ENCODE results near the gene R3HDM1. TPM values are rescaled to one million over a fixed set of nuclear protein-coding genes. Genes with fewer than 3 reads are reported as not detected.
A peak's percentile ranks its signal among the peaks of the same experiment; 100 is the strongest.
"Not testable (repeated sequence)": the region's sequence is repeated elsewhere in the genome, so short reads cannot be mapped to it uniquely, and the experiment has no call there.

The R3HDM1 gene
- total RNA-seq, 2 experiments from 2014 or later, result 66.5 to 75.8 TPM

DNA sequence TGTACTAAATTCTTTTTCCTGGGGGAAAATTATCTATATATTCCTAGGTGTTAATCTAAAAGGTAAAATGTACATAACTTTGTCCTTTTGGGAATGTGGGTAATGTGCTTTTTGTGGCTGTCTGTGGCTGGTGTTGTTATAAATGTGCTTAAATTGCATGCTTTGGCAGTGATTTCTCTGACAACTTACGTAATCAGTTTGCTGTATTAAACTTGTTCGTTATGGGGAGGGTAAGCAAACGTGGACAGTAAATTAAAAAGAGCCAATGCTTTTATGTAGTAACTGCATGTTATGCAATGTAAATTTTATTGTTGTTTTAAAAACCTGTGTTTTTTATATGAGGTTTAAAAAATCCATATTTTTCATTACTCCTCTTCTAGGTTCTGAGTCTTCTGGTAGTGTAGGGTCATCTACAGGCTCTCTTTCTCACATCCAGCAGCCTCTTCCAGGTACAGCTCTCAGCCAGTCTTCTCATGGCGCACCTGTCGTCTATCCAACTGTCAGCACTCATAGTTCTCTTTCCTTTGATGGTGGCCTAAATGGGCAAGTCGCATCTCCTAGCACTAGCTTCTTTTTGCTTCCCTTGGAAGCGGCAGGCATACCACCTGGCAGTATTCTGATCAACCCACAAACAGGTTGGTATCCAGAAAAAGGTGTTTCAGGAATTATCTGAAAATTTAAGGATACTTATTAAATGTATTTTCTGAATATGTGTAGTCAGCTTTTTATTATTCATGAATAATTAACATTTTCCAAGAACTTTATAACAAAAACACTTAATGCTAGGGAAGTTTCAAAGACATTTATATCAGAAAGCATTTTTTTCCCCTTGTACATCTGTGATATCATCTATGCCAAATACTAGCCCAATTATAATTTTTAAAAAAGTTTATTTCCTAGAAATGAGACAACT is 110.1 kb downstream of the R3HDM1 start:
- Mint-ChIP-seq H3K27me3 (no peaks in the 10 kb centered on the region), H3K4me1 (ENCODE audit: low read depth) (peaks cover 10% of the 10 kb centered on the region), H3K4me3 (no peak overlapping the region), H3K9me3 (no peaks in the 10 kb centered on the region), H3K36me3 (ENCODE audit: low read depth) (peaks cover 31% of the 10 kb centered on the region), H3K27ac (no peak overlapping the region)
- CTCF ChIA-PET, result interaction anchor here (0.6 to 1.2 kb wide), 4 partner anchors 9 to 97 kb away, joined by 3 to 4 read pairs (median 4); no protein-coding TSS in a partner anchor
- ATAC-seq (no peak), DNase-seq (no peak)
- intact Hi-C loops (cut with micrococcal nuclease), result no loop called here
- TF ChIP-seq CTCF (IDR thresholded peaks at IDR 0.05), result no peak
- POLR2A ChIA-PET, result no interaction called here

DNA sequence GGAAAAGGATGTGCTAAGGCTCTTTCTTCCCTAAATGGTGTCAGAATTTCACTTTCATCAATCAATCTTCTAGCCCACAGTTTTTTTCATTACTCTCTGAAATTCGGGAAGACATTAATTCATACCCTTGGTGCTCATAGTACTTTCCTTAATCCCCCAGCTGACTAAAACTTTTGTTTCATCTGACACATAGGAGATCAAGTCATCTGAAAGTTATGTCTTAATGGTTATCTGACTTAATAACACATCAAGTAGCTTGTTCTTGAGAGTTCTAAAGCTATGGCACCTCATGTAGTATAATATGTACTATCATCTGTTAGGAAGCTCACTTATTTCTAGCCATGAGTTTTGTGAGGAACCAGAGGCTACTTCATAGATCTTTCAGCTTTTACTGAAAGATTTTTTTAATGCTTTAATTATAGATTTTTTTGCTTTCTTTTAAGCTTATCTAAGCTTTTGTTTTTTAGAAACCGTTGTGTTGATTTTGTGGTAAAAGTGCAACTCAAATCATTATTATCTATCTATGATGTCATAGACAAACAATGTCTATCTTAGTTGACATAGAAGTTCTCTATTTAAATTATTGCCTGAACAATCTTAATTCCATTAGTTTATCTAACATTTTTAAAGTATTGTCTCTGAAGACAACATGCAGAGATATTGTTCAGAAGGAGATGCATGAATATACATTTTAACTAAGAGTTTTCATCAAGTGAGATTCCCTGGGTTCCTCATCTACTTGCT is 116.7 kb downstream of the R3HDM1 start:
- POLR2A ChIA-PET, result interaction anchor here (0.6 kb wide), 1 partner anchor 117 kb away, joined by 3 read pairs; the partner anchor contains the start of gene ZRANB3
- intact Hi-C loops (cut with micrococcal nuclease), result no loop called here
- H3K27ac Mint-ChIP-seq, result no peak overlapping the region

DNA sequence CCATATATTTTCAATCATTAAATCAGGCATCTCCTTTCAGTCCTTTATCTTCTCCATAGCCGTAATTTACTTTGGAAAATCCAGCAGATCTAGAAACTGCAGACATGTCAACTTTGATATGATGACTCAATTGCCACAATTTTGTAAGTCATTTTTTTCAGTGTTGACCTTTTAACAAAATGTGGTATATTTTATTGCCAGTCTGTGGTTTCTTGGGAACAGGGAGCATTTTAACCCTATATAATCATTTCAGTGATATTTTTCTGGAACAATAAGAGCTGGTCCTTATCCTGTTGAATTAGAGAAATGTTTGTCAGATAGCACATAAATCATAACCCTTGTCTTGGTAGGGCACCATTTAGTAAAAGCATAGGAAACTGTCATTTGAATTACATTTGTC is 119.4 kb downstream of the R3HDM1 start:
- no peak for TF ChIP-seq CTCF (IDR thresholded peaks at IDR 0.05)
- Mint-ChIP-seq H3K4me3 (no peak overlapping the region), H3K4me1 (ENCODE audit: low read depth) (peaks cover 21% of the 10 kb centered on the region), H3K36me3 (ENCODE audit: low read depth) (peaks cover 51% of the 10 kb centered on the region), H3K9me3 (no peaks in the 10 kb centered on the region), H3K27me3 (no peaks in the 10 kb centered on the region), H3K27ac (no peak overlapping the region)
- intact Hi-C loops (cut with micrococcal nuclease), result no loop called here
- ChIA-PET CTCF (no interaction called here), POLR2A (no interaction called here)
- no peak for DNase-seq
- ATAC-seq, result no peak

More for the DNA sequence above, 116.7 kb downstream of the R3HDM1 start:
- no peak overlapping the region for H3K4me3 Mint-ChIP-seq
- CTCF ChIA-PET, result interaction anchor here (1.2 kb wide), 1 partner anchor 62 kb away, joined by 4 read pairs; no protein-coding TSS in a partner anchor
- peaks cover 21% of the 10 kb centered on the region for H3K4me1 Mint-ChIP-seq (ENCODE audit: low read depth)
- ATAC-seq (no peak), DNase-seq (no peak)
- H3K9me3 Mint-ChIP-seq, result no peaks in the 10 kb centered on the region
- peaks cover 40% of the 10 kb centered on the region for H3K36me3 Mint-ChIP-seq (ENCODE audit: low read depth)
- TF ChIP-seq CTCF (IDR thresholded peaks at IDR 0.05), result no peak
- no peaks in the 10 kb centered on the region for H3K27me3 Mint-ChIP-seq

GRCh38 chr2:135651717-135652116 is 120.4 kb downstream of the R3HDM1 start:
- Mint-ChIP-seq H3K4me3 (no peak overlapping the region), H3K27ac (peak overlapping the region; percentile 72), H3K27me3 (no peaks in the 10 kb centered on the region), H3K36me3 (ENCODE audit: low read depth) (peaks cover 56% of the 10 kb centered on the region), H3K9me3 (no peaks in the 10 kb centered on the region), H3K4me1 (ENCODE audit: low read depth) (peaks cover 21% of the 10 kb centered on the region)
- DNase-seq (peak; percentile 37), ATAC-seq (peak; percentile 39)
- ChIA-PET POLR2A (no interaction called here), CTCF (interaction anchor here (1.7 kb wide), 1 partner anchor 77 kb away, joined by 4 read pairs; no protein-coding TSS in a partner anchor)
- intact Hi-C loops (cut with micrococcal nuclease), result no loop called here
- no peak for TF ChIP-seq CTCF (IDR thresholded peaks at IDR 0.05)

DNA sequence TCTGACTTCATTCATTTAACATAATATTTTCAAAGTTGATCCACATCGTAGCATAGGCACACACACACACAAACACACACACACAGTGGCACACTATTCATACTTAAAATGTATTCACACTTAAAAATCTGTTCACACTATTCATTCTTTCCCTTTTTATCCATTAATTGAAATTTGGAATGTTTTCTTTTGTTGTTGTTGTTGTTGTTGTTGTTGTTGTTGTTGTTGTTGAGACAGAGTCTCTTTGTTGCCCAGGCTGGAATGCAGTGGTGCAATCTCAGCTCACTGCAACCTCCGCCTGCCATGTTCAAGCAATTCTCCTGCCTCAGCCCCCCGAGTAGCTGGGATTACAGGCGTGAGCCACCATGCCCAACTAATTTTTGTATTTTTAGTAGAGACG is 123.0 kb downstream of the R3HDM1 start:
- H3K27ac Mint-ChIP-seq; ATAC-seq; DNase-seq; H3K27me3 Mint-ChIP-seq; H3K9me3 Mint-ChIP-seq; POLR2A ChIA-PET; H3K4me3 Mint-ChIP-seq; intact Hi-C loops (cut with micrococcal nuclease): not testable (repeated sequence)
- peaks cover 32% of the 10 kb centered on the region for H3K4me1 Mint-ChIP-seq (ENCODE audit: low read depth)
- H3K36me3 Mint-ChIP-seq (ENCODE audit: low read depth), result peaks cover 56% of the 10 kb centered on the region
- CTCF ChIA-PET, result interaction anchor here (0.7 kb wide), 1 partner anchor 1076 kb away, joined by 4 read pairs; no protein-coding TSS in a partner anchor

Measured in activated CD8-positive, alpha-beta T cell treated with anti-CD3 and anti-CD28 coated beads for 36 hours (primary cell).